GM18868 (cell line): ENCODE results near the gene SASH3.
"Not testable (repeated sequence)": the region's sequence is repeated elsewhere in the genome, so short reads cannot be mapped to it uniquely, and the experiment has no call there.

ENCODE experiments used
- ATAC-seq: cut with Tn5 transposase; IDR thresholded peaks from one replicate; pipeline ENCODE4 v1.9.1; 2021; ENCODE audit warnings: mild to moderate bottlenecking, moderate library complexity; ENCODE audit not compliant: unreplicated experiment

SASH3 gene

GRCh38 chrX:129779747-129780146, at the start of gene SASH3:
TSS of gene SASH3 (plus strand) at chrX:129779949. CDS start at chrX:129780098, 149 bp downstream.
- peak; percentile 37 for ATAC-seq

- no peak for ATAC-seq
Measured at GRCh38 chrX:129731228-129731627, 48.5 kb upstream of the SASH3 start.

- no peak for ATAC-seq
Measured at GRCh38 chrX:129732857-129733256, 46.9 kb upstream of the SASH3 start.

GRCh38 chrX:129733335-129733734, 46.4 kb upstream of the SASH3 start:
- ATAC-seq = no peak

- ATAC-seq = no peak
Measured at GRCh38 chrX:129736491-129736890, 43.3 kb upstream of the SASH3 start.

GRCh38 chrX:129737916-129738315, 41.8 kb upstream of the SASH3 start:
- ATAC-seq = peak; percentile 69

- ATAC-seq = no peak
Measured at GRCh38 chrX:129738466-129739308, 41.1 kb upstream of the SASH3 start, which contains the start of gene XPNPEP2. TSS of gene XPNPEP2 (plus strand) at chrX:129738979. CDS start at chrX:129739214, 235 bp downstream.

GRCh38 chrX:129739578-129739977, 40.2 kb upstream of the SASH3 start:
- no peak for ATAC-seq

- ATAC-seq = no peak
Measured at GRCh38 chrX:129741880-129742758, 37.6 kb upstream of the SASH3 start.

- not testable (repeated sequence) for ATAC-seq
Measured at GRCh38 chrX:129742759-129743152, 37.0 kb upstream of the SASH3 start.

- ATAC-seq = no peak
Measured at GRCh38 chrX:129743821-129744220, 35.9 kb upstream of the SASH3 start.

GRCh38 chrX:129744861-129745321, 34.9 kb upstream of the SASH3 start:
- ATAC-seq = no peak

- ATAC-seq = no peak
Measured at GRCh38 chrX:129746557-129747470, 32.9 kb upstream of the SASH3 start.

GRCh38 chrX:129747533-129747932, 32.2 kb upstream of the SASH3 start:
- ATAC-seq = no peak

GRCh38 chrX:129748305-129748704, 31.4 kb upstream of the SASH3 start:
- ATAC-seq = no peak

GRCh38 chrX:129749069-129749468, 30.7 kb upstream of the SASH3 start:
- ATAC-seq = no peak

GRCh38 chrX:129750971-129751370, 28.8 kb upstream of the SASH3 start:
- no peak for ATAC-seq

GRCh38 chrX:129754056-129755024, 25.4 kb upstream of the SASH3 start:
- ATAC-seq = no peak
